ENCODE measurements around the gene ATG7.

GRCh38 chr3:11297126-11297525 is 24.9 kb downstream of the ATG7 start:
- TF ChIP-seq MYC (IDR thresholded peaks at IDR 0.05; ENCODE audit: insufficient read depth, insufficient read length, insufficient replicate concordance, low read length, severe bottlenecking), result no peak
- TF ChIP-seq LARP7 (IDR thresholded peaks at IDR 0.05), result no peak
- TF ChIP-seq CTCF (IDR thresholded peaks at IDR 0.05 in 2 of 3, conservative IDR thresholded peaks at IDR 0.05 in 1 of 3; ENCODE audit: control insufficient read depth in 2 of 3, extremely low read depth in 1 of 3, insufficient read depth in 1 of 3, low read depth in 3 of 3, low read length in 3 of 3), result no peak
- TF ChIP-seq HDAC6 (IDR thresholded peaks at IDR 0.05; ENCODE audit: unreplicated experiment), result no peak
- no peak for TF ChIP-seq POLR2A (IDR thresholded peaks at IDR 0.05; ENCODE audit: low read depth, low read length)
- no peak for TF ChIP-seq CHD4 (IDR thresholded peaks at IDR 0.05)
- no peak for TF ChIP-seq BHLHE40 (IDR thresholded peaks at IDR 0.05; ENCODE audit: borderline replicate concordance in 1 of 2, low read depth in 2 of 2, low read length in 1 of 2)
- no peak for TF ChIP-seq HDAC2 (IDR thresholded peaks at IDR 0.05)
